K562 (cell line): ENCODE results near the gene AIF1. TPM values are rescaled to one million over a fixed set of nuclear protein-coding genes. Genes with fewer than 3 reads are reported as not detected.

Experiments
- ATAC-seq: fragments of 200-7000 bp; cut with Tn5 transposase; 3 replicates; pipeline ENCODE4 v1.9.1; 2020; ENCODE audit warnings: moderate library complexity
- BruUV-seq: library from RNA; stranded (reverse); fragments of 400-500 nt; replicated peaks from 2 replicates; lab custom pipeline; 2021; lab: Mats Ljungman, UMichigan
- CTCF ChIA-PET: fragments of 300-600 bp; formaldehyde crosslinking; extraction: SDS; loops from one replicate; lab custom pipeline; 2021; ENCODE audit warnings: low intra/inter-chr PET ratio; lab: Yijun Ruan, JAX
- POLR2A ChIA-PET: fragments of 300-600, 350-650 bp; sonication (Branson Sonifier 250); formaldehyde crosslinking; extraction: SDS; loops from one replicate; lab custom pipeline; 2021; ENCODE audit warnings: antibody characterized with exemption, inconsistent platforms; lab: Yijun Ruan, JAX
- DNase-seq, 4 experiments: peaks; one replicate each; pipeline versions ENCODE4 v3.0.0 to v3.0.0-alpha.2; 2011 to 2018; ENCODE audit warnings: low spot score in 3 of 4, mixed read lengths in 3 of 4; ENCODE audit errors: extremely low read depth in 1 of 4
- FAIRE-seq: peaks from 2 replicates; lab custom pipeline; 2011; peaks lifted over from hg19 to GRCh38; lab: Jason Lieb, UNC
- H2AFZ ChIP-seq: 2 replicates; pipeline ENCODE4 v1.6.0; 2011; ENCODE audit warnings: low read depth, low read length, control low read depth, inconsistent platforms
- H3K27ac ChIP-seq: fragments of 200-600 bp; 3 replicates; pipeline ENCODE4 v1.8.0; 2011; ENCODE audit warnings: low read depth, mild to moderate bottlenecking, control low read depth, inconsistent platforms, low read length, moderate library complexity, mixed read lengths; ENCODE audit errors: extremely low read depth
- H3K27me3 ChIP-seq, 2 experiments: fragments of 300-600 bp in 1 of 2; 2 replicates in 1 of 2; 3 replicates in 1 of 2; pipeline versions ENCODE4 v1.6.0 to v1.8.0; 2011; ENCODE audit warnings: inconsistent platforms in 2 of 2, low read length in 2 of 2, mild to moderate bottlenecking in 1 of 2, mixed read lengths in 1 of 2, moderate library complexity in 1 of 2; ENCODE audit not compliant: control insufficient read depth in 2 of 2, insufficient read depth in 2 of 2
- H3K36me3 ChIP-seq: fragments of 300-600 bp; 3 replicates; pipeline ENCODE4 v1.8.0; 2011; ENCODE audit warnings: mild to moderate bottlenecking, low read length, inconsistent platforms; ENCODE audit not compliant: control insufficient read depth, insufficient read depth
- H3K4me1 ChIP-seq, 2 experiments: fragments of 200-600 bp in 1 of 2; replicated peaks in 1 of 2; 2 replicates in 1 of 2; 3 replicates in 1 of 2; pipeline versions ENCODE4 v1.5.1 to v1.8.0; 2011; ENCODE audit warnings: inconsistent platforms in 2 of 2, low read length in 2 of 2, mild to moderate bottlenecking in 1 of 2, mixed read lengths in 1 of 2, moderate library complexity in 1 of 2; ENCODE audit not compliant: control insufficient read depth in 2 of 2, insufficient read depth in 2 of 2
- H3K4me2 ChIP-seq: 2 replicates; pipeline ENCODE4 v1.6.1; 2011; ENCODE audit warnings: low read length, control low read depth, inconsistent platforms, mixed read lengths; ENCODE audit not compliant: insufficient read depth
- H3K4me3 ChIP-seq: fragments of 200-600 bp; sonication (generic), shearing (Covaris generic); 2 replicates; pipeline ENCODE4 v1.5.1; 2016; ENCODE audit warnings: control low read depth, inconsistent platforms
- H3K79me2 ChIP-seq: fragments of 200-600 bp; 3 replicates; pipeline ENCODE4 v1.8.0; 2011; ENCODE audit warnings: low read length, inconsistent platforms; ENCODE audit not compliant: control insufficient read depth, insufficient read depth
- H3K9ac ChIP-seq, 2 experiments: 2 replicates each; pipeline versions ENCODE4 v1.6.0 to v1.6.1; 2011; ENCODE audit warnings: low read depth in 2 of 2, low read length in 2 of 2, control low read depth in 1 of 2, inconsistent platforms in 1 of 2, mild to moderate bottlenecking in 1 of 2, mixed read lengths in 1 of 2; ENCODE audit not compliant: insufficient read depth in 1 of 2
- H3K9me1 ChIP-seq: one replicate; pipeline ENCODE4 v1.6.0; 2011; ENCODE audit warnings: inconsistent platforms, mild to moderate bottlenecking, low read length, moderate library complexity; ENCODE audit not compliant: control insufficient read depth, insufficient read depth
- H3K9me3 ChIP-seq: replicated peaks from 2 replicates; pipeline ENCODE4 v1.5.1; 2011; ENCODE audit warnings: low read depth, low read length, inconsistent platforms; ENCODE audit not compliant: control insufficient read depth, insufficient read depth
- H4K20me1 ChIP-seq: replicated peaks from 2 replicates; pipeline ENCODE4 v1.6.1; 2011; ENCODE audit warnings: low read length, inconsistent platforms, mixed read lengths; ENCODE audit not compliant: control insufficient read depth, insufficient read depth
- FOXK1 ChIP-seq: sonication (generic); formaldehyde crosslinking; IDR thresholded peaks from 2 replicates; pipeline ENCODE4 v1.8.0; 2022; ENCODE audit warnings: missing genetic modification reagents, mild to moderate bottlenecking, borderline replicate concordance
- KLF13 ChIP-seq: fragments of 450-650 bp; IDR thresholded peaks from 2 replicates; pipeline ENCODE4 v1.6.1; 2016; ENCODE audit warnings: missing genetic modification characterization, low read depth, mild to moderate bottlenecking, missing compliant biosample characterization, moderate library complexity, borderline replicate concordance
- MCM2 ChIP-seq: fragments of 450-650 bp; IDR thresholded peaks from 2 replicates; pipeline ENCODE4 v1.6.1; 2017; ENCODE audit warnings: low read depth, mild to moderate bottlenecking
- RHOXF2B ChIP-seq: fragments of 250-450 bp; sonication (Bioruptor Pico); conservative IDR thresholded peaks from 2 replicates; pipeline ENCODE4 v1.5.1; 2021
- THAP7 ChIP-seq: fragments of 250-450 bp; sonication (Bioruptor Pico); IDR thresholded peaks from 2 replicates; pipeline ENCODE4 v1.5.0; 2021
- ZNF263 ChIP-seq: sonication (generic); formaldehyde crosslinking; IDR thresholded peaks from 2 replicates; pipeline ENCODE4 v1.8.0; 2022; ENCODE audit warnings: mild to moderate bottlenecking, missing genetic modification reagents, borderline replicate concordance
- ZNF318 ChIP-seq, 2 experiments: fragments of 450-650 bp; IDR thresholded peaks; 2 replicates each; pipeline ENCODE4 v1.6.1; 2016; ENCODE audit warnings: mild to moderate bottlenecking in 2 of 2, borderline replicate concordance in 1 of 2, low read depth in 1 of 2, moderate library complexity in 1 of 2
- ZNF431 ChIP-seq: sonication (generic); formaldehyde crosslinking; IDR thresholded peaks from 2 replicates; pipeline ENCODE4 v1.8.0; 2022; ENCODE audit warnings: mild to moderate bottlenecking, missing genetic modification reagents
- ZNF830 ChIP-seq: fragments of 250-450 bp; sonication (Bioruptor Pico); IDR thresholded peaks from 2 replicates; pipeline ENCODE4 v1.5.0; 2021; ENCODE audit warnings: mild to moderate bottlenecking
- ZSCAN29 ChIP-seq: fragments of 450-650 bp; IDR thresholded peaks from 2 replicates; pipeline ENCODE4 v1.6.1; 2017
- WGBS: fragments of 100-300 bp; shearing (Covaris generic); methylation state at CpG from one replicate; pipeline ENCODE4 v1.1.6; 2016; ENCODE audit warnings: low coverage, mixed read lengths; ENCODE audit not compliant: insufficient coverage; ENCODE audit errors: missing lambda C conversion rate; 5-methylcytosine and 5-hydroxymethylcytosine counted together
- in situ Hi-C: fragments of 300-500 bp; cut with MboI; formaldehyde crosslinking; loops from 4 replicates; pipeline ENCODE4 v1.15.0; 2018; ENCODE audit warnings: inconsistent platforms, mixed read lengths
- intact Hi-C: fragments of 100-400 bp; cut with micrococcal nuclease; formaldehyde crosslinking; loops from 2 replicates; pipeline ENCODE4 v1.14.2; 2022
- polyA plus RNA-seq, 8 experiments: library from polyadenylated mRNA; depleted of rRNA in 4 of 8; stranded (reverse) in 5 of 8; unstranded in 3 of 8; fragments of >200 nt; fragmentation: Nextera tagmentation in 2 of 8; fragmentation: Illumina TruSeq in 1 of 8; extraction: Ambion mirVana in 2 of 8; extraction: Trizol in 1 of 8; gene quantifications; 2 replicates each; pipeline versions ENCODE4 v1.2.1 to v1.2.3, GENCODE V29; 2011 to 2014; ENCODE audit warnings: inconsistent platforms in 1 of 8, missing spikeins in 1 of 8
- total RNA-seq, 7 experiments: library from RNA; depleted of rRNA in 6 of 7; stranded (reverse); fragments of >200 nt in 6 of 7; fragmentation: Illumina TruSeq in 2 of 7; extraction: Trizol in 2 of 7; gene quantifications; 2 replicates each; pipeline versions ENCODE4 v1.2.1 to v1.2.3, GENCODE V29; 2011 to 2021; ENCODE audit warnings: low replicate concordance in 1 of 7

The AIF1 gene
- total and polyA plus RNA-seq, 9 of the 15 experiments (the other 6 are each of a cell fraction or from before 2014, with no cell fraction given): 9.4 to 33.4 (median 19.4) TPM

- Histone ChIP-seq H3K4me1 (peaks cover 10 to 31% of the 10 kb centered on the region in 2 experiments), H3K27me3 (no peaks in the 10 kb centered on the region), H4K20me1 (no peaks in the 10 kb centered on the region), H3K4me2 (peak overlapping the region; percentile 91), H3K9me3 (no peaks in the 10 kb centered on the region), H3K27ac (peak overlapping the region; percentile 45; the same call in 1 of the 3 replicates), H3K79me2 (no peaks in the 10 kb centered on the region), H3K4me3 (peak overlapping the region; percentile 62), H3K9ac (peak overlapping the region; percentile 75 to 97), H3K36me3 (no peaks in the 10 kb centered on the region), H3K9me1 (no peaks in the 10 kb centered on the region), H2AFZ (peak overlapping the region; percentile 97)
- FAIRE-seq: no peak
- intact Hi-C loops: loop anchor here (2.0 to 10.0 kb wide), 2 partner anchors 35 to 387 kb away; partner anchors contain the start of genes ATP6V1G2 and NFKBIL1
- CTCF ChIA-PET: interaction anchor here (0.7 to 1.0 kb wide), 3 partner anchors 16 to 22 kb away, joined by 3 to 7 read pairs (median 4); no protein-coding TSS in a partner anchor
- WGBS: 39% methylated on average over 21 of the region's 21 CpGs
- in situ Hi-C loops: no loop called here
- TSS peak; percentile 79 for BruUV-seq
- POLR2A ChIA-PET: interaction anchor here (0.6 to 3.3 kb wide), 11 partner anchors 12 to 257 kb away, joined by 3 to 20 read pairs (median 4); partner anchors contain the start of gene DDX39B
- DNase-seq: no peak
- peak; percentile 10 for ATAC-seq
- no peak for TF ChIP-seq ZNF431
- no peak for TF ChIP-seq ZNF830 (CRISPR knock-in tag)
- TF ChIP-seq THAP7 (CRISPR knock-in tag): no peak
- no peak for TF ChIP-seq MCM2
- no peak for TF ChIP-seq ZNF318 (IDR thresholded peaks at IDR 0.05; ENCODE audit: borderline replicate concordance in 1 of 2, low read depth in 1 of 2)
- peak; percentile 34; the same call in 1 of the 2 replicates for TF ChIP-seq ZNF263 (CRISPR knock-in tag)
- no peak for TF ChIP-seq ZSCAN29
- TF ChIP-seq RHOXF2B (CRISPR knock-in tag): no peak
- no peak for TF ChIP-seq FOXK1 (CRISPR knock-in tag)
- no peak for TF ChIP-seq KLF13
Observed at GRCh38 chr6:31581434-31582229, 33.4 kb upstream of the AIF1 start.
